OCI-LY3 (cell line): ENCODE data around the gene SH2D5.

ENCODE experiments used
- H2AFZ ChIP-seq: fragments of 200-600, 300-600 bp; shearing (Covaris generic); 2 replicates; pipeline ENCODE4 v1.6.0; 2014; ENCODE audit warnings: antibody characterized with exemption, low read depth, low read length
- H3K27ac ChIP-seq: fragments of 200-600, 300-600 bp; sonication (generic); 2 replicates; pipeline ENCODE4 v1.5.1; 2014; ENCODE audit warnings: mild to moderate bottlenecking, low read length, moderate library complexity, mixed read lengths
- H3K27me3 ChIP-seq: fragments of 200-600, 300-600 bp; sonication (generic); 2 replicates; pipeline ENCODE4 v1.6.1; 2014; ENCODE audit warnings: low read depth, low read length, mixed read lengths
- H3K36me3 ChIP-seq: fragments of 200-600, 300-600 bp; sonication (generic); replicated peaks from 2 replicates; pipeline ENCODE3; 2014; ENCODE audit warnings: low read depth, low read length, mixed read lengths
- H3K4me1 ChIP-seq: fragments of 300-600, 200-600 bp; sonication (generic); 2 replicates; pipeline ENCODE4 v1.6.1; 2014; ENCODE audit warnings: low read length, mixed read lengths
- H3K4me2 ChIP-seq: fragments of 200-600, 300-600 bp; sonication (generic); 2 replicates; pipeline ENCODE4 v1.6.1; 2014; ENCODE audit warnings: low read length, mixed read lengths
- H3K4me3 ChIP-seq: fragments of 300-600, 200-600 bp; sonication (generic); 2 replicates; pipeline ENCODE4 v1.5.1; 2014; ENCODE audit warnings: antibody characterized with exemption, mild to moderate bottlenecking, low read length, moderate library complexity
- H3K79me2 ChIP-seq: fragments of 300-600, 200-600 bp; shearing (Covaris generic); 2 replicates; pipeline ENCODE4 v1.6.1; 2014; ENCODE audit warnings: mild to moderate bottlenecking, low read length, mixed read lengths
- H3K9ac ChIP-seq: fragments of 300-600, 200-600 bp; shearing (Covaris generic); 2 replicates; pipeline ENCODE4 v1.6.0; 2014; ENCODE audit warnings: mild to moderate bottlenecking, low read length, moderate library complexity
- H3K9me3 ChIP-seq: fragments of 200-600, 300-600 bp; shearing (Covaris generic); 2 replicates; pipeline ENCODE4 v1.6.1; 2014; ENCODE audit warnings: low read length, mixed read lengths; ENCODE audit not compliant: insufficient read depth
- H4K20me1 ChIP-seq: fragments of 200-600, 300-600 bp; sonication (generic); 2 replicates; pipeline ENCODE4 v1.6.1; 2016; ENCODE audit warnings: low read length, mixed read lengths; ENCODE audit not compliant: insufficient read depth
- CTCF ChIP-seq: fragments of 200-600, 300-600 bp; sonication (generic); IDR thresholded peaks from 2 replicates; pipeline ENCODE4 v1.5.1; 2014; ENCODE audit warnings: antibody characterized with exemption, low read length, low read depth
- EZH2phosphoT487 ChIP-seq: fragments of 200-600 bp; shearing (Covaris generic); IDR thresholded peaks from 2 replicates; pipeline ENCODE4 v1.6.1; 2018; ENCODE audit warnings: antibody characterized with exemption, mixed run types, low read depth

SH2D5 gene

GRCh38 chr1:20699558-20699957 lies 32.9 kb downstream of the SH2D5 start:
- Histone ChIP-seq H3K4me2 (no peak overlapping the region), H3K79me2 (no peaks in the 10 kb centered on the region), H3K9ac (no peak overlapping the region), H3K27ac (no peak overlapping the region), H3K36me3 (no peaks in the 10 kb centered on the region), H4K20me1 (no peaks in the 10 kb centered on the region), H3K27me3 (no peaks in the 10 kb centered on the region), H3K9me3 (no peaks in the 10 kb centered on the region), H2AFZ (no peak overlapping the region), H3K4me3 (no peak overlapping the region), H3K4me1 (no peaks in the 10 kb centered on the region; the same call in 1 of the 2 replicates)
- no peak for TF ChIP-seq CTCF
- TF ChIP-seq EZH2phosphoT487 = no peak

- Histone ChIP-seq H2AFZ (no peak overlapping the region), H3K4me1 (no peaks in the 10 kb centered on the region; the same call in 1 of the 2 replicates), H3K27ac (no peak overlapping the region), H3K4me3 (no peak overlapping the region), H3K79me2 (no peaks in the 10 kb centered on the region), H3K36me3 (no peaks in the 10 kb centered on the region), H3K4me2 (no peak overlapping the region), H3K9ac (no peak overlapping the region), H3K27me3 (no peaks in the 10 kb centered on the region), H3K9me3 (no peaks in the 10 kb centered on the region), H4K20me1 (no peaks in the 10 kb centered on the region)
- TF ChIP-seq CTCF = no peak
- TF ChIP-seq EZH2phosphoT487 = no peak
These were observed 34.1 kb downstream of the SH2D5 start for GRCh38 chr1:20698195-20698910.

- Histone ChIP-seq H3K4me3 (no peak overlapping the region), H2AFZ (no peak overlapping the region), H3K4me1 (no peaks in the 10 kb centered on the region; the same call in 1 of the 2 replicates), H3K9ac (no peak overlapping the region), H3K79me2 (no peaks in the 10 kb centered on the region), H3K9me3 (no peaks in the 10 kb centered on the region), H4K20me1 (no peaks in the 10 kb centered on the region), H3K36me3 (no peaks in the 10 kb centered on the region), H3K27me3 (no peaks in the 10 kb centered on the region), H3K4me2 (no peak overlapping the region; the same call in 1 of the 2 replicates), H3K27ac (no peak overlapping the region)
- no peak for TF ChIP-seq EZH2phosphoT487
- no peak for TF ChIP-seq CTCF
These were observed 34.9 kb downstream of the SH2D5 start for GRCh38 chr1:20697563-20697962.

- H4K20me1 ChIP-seq = no peaks in the 10 kb centered on the region
- peak overlapping the region; percentile 92 for H3K9ac ChIP-seq
- H2AFZ ChIP-seq = peak overlapping the region; percentile 100
- no peaks in the 10 kb centered on the region for H3K9me3 ChIP-seq
- peak overlapping the region; percentile 96 for H3K4me2 ChIP-seq
- H3K27ac ChIP-seq = peak overlapping the region; percentile 28
- H3K79me2 ChIP-seq = no peaks in the 10 kb centered on the region
- no peaks in the 10 kb centered on the region; the same call in 1 of the 2 replicates for H3K4me1 ChIP-seq
- no peaks in the 10 kb centered on the region for H3K36me3 ChIP-seq
- TF ChIP-seq CTCF = peak; percentile 63
- TF ChIP-seq EZH2phosphoT487 = no peak
- H3K27me3 ChIP-seq = no peaks in the 10 kb centered on the region
- peak overlapping the region; percentile 98 for H3K4me3 ChIP-seq
These were observed 35.8 kb downstream of the SH2D5 start for GRCh38 chr1:20696397-20697333.
